Measurements from ENCODE around the gene AAR2. TPM values are rescaled to one million over a fixed set of nuclear protein-coding genes. Genes with fewer than 3 reads are reported as not detected.

Gene AAR2
- total RNA-seq, 1 experiment from 2014 or later, result 60.0 TPM

GRCh38 chr20:36200451-36200850 is 35.8 kb upstream of the AAR2 start:
- H3K27ac Mint-ChIP-seq (ENCODE audit: unreplicated experiment), result no peak overlapping the region
- intact Hi-C loops (cut with micrococcal nuclease; ENCODE audit: unreplicated experiment), result no loop called here
- POLR2A ChIA-PET, result no interaction called here

GRCh38 chr20:36201198-36201597 is 35.1 kb upstream of the AAR2 start:
- Histone ChIP-seq H3K4me1 (no peaks in the 10 kb centered on the region), H3K4me3 (ENCODE audit: low read depth, low read length) (no peak overlapping the region), H3K9me3 (no peaks in the 10 kb centered on the region), H3K27me3 (replicated peaks; ENCODE audit: control insufficient read depth, insufficient read depth, low read length) (no peaks in the 10 kb centered on the region), H3K36me3 (ENCODE audit: control insufficient read depth, insufficient read depth, low read length) (no peaks in the 10 kb centered on the region)
- H3K27me3 Mint-ChIP-seq (ENCODE audit: insufficient read depth, unreplicated experiment), result no peaks in the 10 kb centered on the region
- intact Hi-C loops (cut with micrococcal nuclease; ENCODE audit: unreplicated experiment), result no loop called here
- H3K4me1 Mint-ChIP-seq (ENCODE audit: low read depth, unreplicated experiment), result no peaks in the 10 kb centered on the region
- ChIA-PET CTCF (interaction anchor here (1.0 to 2.0 kb wide), 3 partner anchors 12 to 208 kb away, joined by 4 to 14 read pairs (median 5); no protein-coding TSS in a partner anchor), POLR2A (no interaction called here)
- DNase-seq, result no peak
- H3K27ac Mint-ChIP-seq (ENCODE audit: unreplicated experiment), result no peak overlapping the region
- H3K9me3 Mint-ChIP-seq (ENCODE audit: unreplicated experiment), result no peaks in the 10 kb centered on the region
- no TSS peak for BruUV-seq (replicated peaks)
- peaks cover 36% of the 10 kb centered on the region for H3K36me3 Mint-ChIP-seq (ENCODE audit: insufficient read depth, unreplicated experiment)
- H3K4me3 Mint-ChIP-seq (ENCODE audit: unreplicated experiment), result no peak overlapping the region
- TF ChIP-seq, protein P1, sequence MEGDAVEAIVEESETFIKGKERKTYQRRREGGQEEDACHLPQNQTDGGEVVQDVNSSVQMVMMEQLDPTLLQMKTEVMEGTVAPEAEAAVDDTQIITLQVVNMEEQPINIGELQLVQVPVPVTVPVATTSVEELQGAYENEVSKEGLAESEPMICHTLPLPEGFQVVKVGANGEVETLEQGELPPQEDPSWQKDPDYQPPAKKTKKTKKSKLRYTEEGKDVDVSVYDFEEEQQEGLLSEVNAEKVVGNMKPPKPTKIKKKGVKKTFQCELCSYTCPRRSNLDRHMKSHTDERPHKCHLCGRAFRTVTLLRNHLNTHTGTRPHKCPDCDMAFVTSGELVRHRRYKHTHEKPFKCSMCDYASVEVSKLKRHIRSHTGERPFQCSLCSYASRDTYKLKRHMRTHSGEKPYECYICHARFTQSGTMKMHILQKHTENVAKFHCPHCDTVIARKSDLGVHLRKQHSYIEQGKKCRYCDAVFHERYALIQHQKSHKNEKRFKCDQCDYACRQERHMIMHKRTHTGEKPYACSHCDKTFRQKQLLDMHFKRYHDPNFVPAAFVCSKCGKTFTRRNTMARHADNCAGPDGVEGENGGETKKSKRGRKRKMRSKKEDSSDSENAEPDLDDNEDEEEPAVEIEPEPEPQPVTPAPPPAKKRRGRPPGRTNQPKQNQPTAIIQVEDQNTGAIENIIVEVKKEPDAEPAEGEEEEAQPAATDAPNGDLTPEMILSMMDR (IDR thresholded peaks at IDR 0.05; ENCODE audit: insufficient read depth in 1 of 2, low read depth in 1 of 2, low read length in 1 of 2, severe bottlenecking in 1 of 2, unreplicated experiment in 1 of 2), result no peak

More at GRCh38 chr20:36200451-36200850, 35.8 kb upstream of the AAR2 start:
- BruUV-seq (replicated peaks), result no TSS peak
- no peaks in the 10 kb centered on the region for H3K4me1 Mint-ChIP-seq (ENCODE audit: low read depth, unreplicated experiment)
- CTCF ChIA-PET, result interaction anchor here (1.0 to 2.0 kb wide), 4 partner anchors 40 to 208 kb away, joined by 5 to 28 read pairs (median 16); no protein-coding TSS in a partner anchor
- no peaks in the 10 kb centered on the region for H3K36me3 ChIP-seq (ENCODE audit: control insufficient read depth, insufficient read depth, low read length)
- TF ChIP-seq, protein P1 (IDR thresholded peaks at IDR 0.05; ENCODE audit: insufficient read depth in 1 of 2, low read depth in 1 of 2, low read length in 1 of 2, severe bottlenecking in 1 of 2, unreplicated experiment in 1 of 2), result no peak
- DNase-seq, result no peak
- H3K9me3 Mint-ChIP-seq (ENCODE audit: unreplicated experiment), result no peaks in the 10 kb centered on the region
- no peak overlapping the region for H3K4me3 Mint-ChIP-seq (ENCODE audit: unreplicated experiment)
- H3K4me1 ChIP-seq, result no peaks in the 10 kb centered on the region
- H3K9me3 ChIP-seq, result no peaks in the 10 kb centered on the region
- H3K36me3 Mint-ChIP-seq (ENCODE audit: insufficient read depth, unreplicated experiment), result peaks cover 34% of the 10 kb centered on the region
- no peak overlapping the region for H3K4me3 ChIP-seq (ENCODE audit: low read depth, low read length)
- no peaks in the 10 kb centered on the region for H3K27me3 ChIP-seq (replicated peaks; ENCODE audit: control insufficient read depth, insufficient read depth, low read length)
- H3K27me3 Mint-ChIP-seq (ENCODE audit: insufficient read depth, unreplicated experiment), result no peaks in the 10 kb centered on the region

DNA sequence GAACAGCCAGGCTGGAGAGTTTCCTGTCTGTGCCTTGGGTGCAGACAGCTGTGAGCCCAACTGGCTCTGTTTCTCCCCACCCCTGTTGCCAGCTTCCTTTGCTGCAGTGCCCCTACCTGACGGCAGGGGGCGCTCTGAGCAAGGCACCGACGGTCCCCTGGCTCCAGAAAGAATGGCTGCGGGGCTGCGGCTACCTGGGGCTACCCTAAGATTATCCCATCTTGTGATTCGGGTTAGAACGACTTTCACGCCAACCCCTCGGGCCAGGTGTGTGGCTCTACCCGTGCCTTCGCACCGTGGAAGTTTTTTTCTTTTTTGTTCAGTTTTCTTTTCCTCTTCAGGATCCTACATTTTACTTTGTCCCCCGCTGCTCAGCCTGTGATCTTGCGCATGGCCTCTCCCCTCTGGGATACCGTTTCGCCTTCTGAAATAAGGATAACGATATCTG is 33.4 kb upstream of the AAR2 start:
- TF ChIP-seq, protein P1 (IDR thresholded peaks at IDR 0.05; ENCODE audit: insufficient read depth in 1 of 2, low read depth in 1 of 2, low read length in 1 of 2, severe bottlenecking in 1 of 2, unreplicated experiment in 1 of 2), result peak; percentile 100
- peaks cover 42% of the 10 kb centered on the region for H3K36me3 Mint-ChIP-seq (ENCODE audit: insufficient read depth, unreplicated experiment)
- H3K4me1 Mint-ChIP-seq (ENCODE audit: low read depth, unreplicated experiment), result no peaks in the 10 kb centered on the region
- peak; percentile 76 to 91 for DNase-seq
- POLR2A ChIA-PET, result interaction anchor here (0.5 to 0.6 kb wide), 2 partner anchors 186 to 227 kb away, joined by 3 read pairs; no protein-coding TSS in a partner anchor
- Histone ChIP-seq H3K4me3 (ENCODE audit: low read depth, low read length) (no peak overlapping the region), H3K27me3 (replicated peaks; ENCODE audit: control insufficient read depth, insufficient read depth, low read length) (no peaks in the 10 kb centered on the region), H3K9me3 (no peaks in the 10 kb centered on the region), H3K4me1 (no peaks in the 10 kb centered on the region), H3K36me3 (ENCODE audit: control insufficient read depth, insufficient read depth, low read length) (no peaks in the 10 kb centered on the region)
- intact Hi-C loops (cut with micrococcal nuclease; ENCODE audit: unreplicated experiment), result loop anchor here (1.0 kb wide), 1 partner anchor 236 kb away; no protein-coding TSS in a partner anchor
- CTCF ChIA-PET, result interaction anchor here (0.5 to 2.6 kb wide), 57 partner anchors 10 to 660 kb away, joined by 3 to 38 read pairs (median 5); partner anchors contain the start of genes AAR2 and SCAND1
- no TSS peak for BruUV-seq (replicated peaks)
- no peak overlapping the region for H3K27ac Mint-ChIP-seq (ENCODE audit: unreplicated experiment)
- no peaks in the 10 kb centered on the region for H3K27me3 Mint-ChIP-seq (ENCODE audit: insufficient read depth, unreplicated experiment)
- no peaks in the 10 kb centered on the region for H3K9me3 Mint-ChIP-seq (ENCODE audit: unreplicated experiment)
- H3K4me3 Mint-ChIP-seq (ENCODE audit: unreplicated experiment), result no peak overlapping the region
